Activated CD4-positive, alpha-beta T cell treated with anti-CD3 and anti-CD28 coated beads, Interleukin-2, Interleukin-4, amounts not matched to agents 100 ng/mL and 50 ng/mL, durations not matched to agents 16 hours and 8 hours (primary cell): Measurements from ENCODE around the gene RABGAP1L.

Experiments used
- DNase-seq: peaks from one replicate; pipeline ENCODE4 v3.0.0-alpha.2; 2020; ENCODE audit warnings: low spot score

The RABGAP1L gene

GRCh38 chr1:174764191-174764590, 604.9 kb downstream of the RABGAP1L start:
- DNase-seq, result no peak

- DNase-seq, result no peak
These were observed 607.4 kb downstream of the RABGAP1L start for GRCh38 chr1:174766727-174767126.

GRCh38 chr1:174768516-174768915, 609.2 kb downstream of the RABGAP1L start:
- no peak for DNase-seq

- no peak for DNase-seq
These were observed 609.6 kb downstream of the RABGAP1L start for GRCh38 chr1:174768949-174769348.

- DNase-seq, result peak; percentile 37
These were observed 610.7 kb downstream of the RABGAP1L start for GRCh38 chr1:174769961-174770549.

- no peak for DNase-seq
These were observed 616.3 kb downstream of the RABGAP1L start for GRCh38 chr1:174775621-174776020.

GRCh38 chr1:174777262-174777661, 617.9 kb downstream of the RABGAP1L start:
- no peak for DNase-seq

- no peak for DNase-seq
These were observed 626.2 kb downstream of the RABGAP1L start for GRCh38 chr1:174785510-174785909.

- no peak for DNase-seq
These were observed 627.0 kb downstream of the RABGAP1L start for GRCh38 chr1:174786358-174786757.

GRCh38 chr1:174786760-174787159, 627.4 kb downstream of the RABGAP1L start:
- DNase-seq, result peak; percentile 39

GRCh38 chr1:174788981-174789380, 629.7 kb downstream of the RABGAP1L start:
- no peak for DNase-seq

- DNase-seq, result no peak
These were observed 630.1 kb downstream of the RABGAP1L start for GRCh38 chr1:174789399-174789798.

GRCh38 chr1:174791863-174792262, 632.5 kb downstream of the RABGAP1L start:
- DNase-seq, result no peak

- no peak for DNase-seq
These were observed 635.5 kb downstream of the RABGAP1L start for GRCh38 chr1:174794861-174795260.

GRCh38 chr1:174795806-174796205, 636.5 kb downstream of the RABGAP1L start:
- DNase-seq, result no peak

- DNase-seq, result no peak
These were observed 638.1 kb downstream of the RABGAP1L start for GRCh38 chr1:174797398-174797797.

- DNase-seq, result no peak
These were observed 639.8 kb downstream of the RABGAP1L start for GRCh38 chr1:174799136-174799479.

GRCh38 chr1:174800216-174800851, 641.0 kb downstream of the RABGAP1L start:
- no peak for DNase-seq

- DNase-seq, result no peak
These were observed 641.6 kb downstream of the RABGAP1L start for GRCh38 chr1:174800876-174801275.

GRCh38 chr1:174809755-174810280, 650.5 kb downstream of the RABGAP1L start:
- no peak for DNase-seq

- DNase-seq, result no peak
These were observed 652.7 kb downstream of the RABGAP1L start for GRCh38 chr1:174812016-174812415.

- no peak for DNase-seq
These were observed 653.3 kb downstream of the RABGAP1L start for GRCh38 chr1:174812656-174813055.

- DNase-seq, result peak; percentile 64
These were observed 655.7 kb downstream of the RABGAP1L start for GRCh38 chr1:174815036-174815435.

- DNase-seq, result no peak
These were observed 656.2 kb downstream of the RABGAP1L start for GRCh38 chr1:174815474-174815908.
